Mesenchymal stem cell (in vitro differentiated cells and primary cell): Measurements from ENCODE around the gene OR10H3.

Source experiments
- DNase-seq: peaks from one replicate; pipeline ENCODE4 v3.0.0-alpha.2; 2013
- H2AFZ ChIP-seq: one replicate; pipeline ENCODE4 v1.6.1; 2013; ENCODE audit warnings: low read depth, mild to moderate bottlenecking, control low read depth, inconsistent platforms, low read length, moderate library complexity
- H2AK5ac ChIP-seq: 2 replicates; pipeline ENCODE4 v1.6.1; 2013; ENCODE audit warnings: low read length, moderate library complexity, mild to moderate bottlenecking, inconsistent platforms; ENCODE audit not compliant: severe bottlenecking
- H2BK120ac ChIP-seq: one replicate; pipeline ENCODE4 v1.6.1; 2013; ENCODE audit warnings: low read depth, mild to moderate bottlenecking, inconsistent platforms, low read length, moderate library complexity
- H2BK12ac ChIP-seq, 2 experiments: one replicate each; pipeline ENCODE4 v1.6.1; 2013; ENCODE audit warnings: inconsistent platforms in 2 of 2, low read length in 2 of 2, mild to moderate bottlenecking in 2 of 2, moderate library complexity in 2 of 2, control low read depth in 1 of 2
- H2BK15ac ChIP-seq: one replicate; pipeline ENCODE4 v1.6.1; 2013; ENCODE audit warnings: mild to moderate bottlenecking, low read depth, inconsistent platforms; ENCODE audit not compliant: poor library complexity, severe bottlenecking
- H2BK5ac ChIP-seq: 2 replicates; pipeline ENCODE4 v1.6.1; 2013; ENCODE audit warnings: low read depth, mild to moderate bottlenecking, low read length, control low read depth, inconsistent platforms; ENCODE audit not compliant: poor library complexity, severe bottlenecking
- H3K14ac ChIP-seq, 2 experiments: one replicate each; pipeline ENCODE4 v1.6.1; 2013; ENCODE audit warnings: inconsistent platforms in 2 of 2, low read length in 2 of 2, control low read depth in 1 of 2, mild to moderate bottlenecking in 1 of 2, moderate library complexity in 1 of 2
- H3K18ac ChIP-seq, 2 experiments: one replicate each; pipeline ENCODE4 v1.6.1; 2013; ENCODE audit warnings: inconsistent platforms in 2 of 2, low read length in 2 of 2, control low read depth in 1 of 2, low read depth in 1 of 2, mild to moderate bottlenecking in 1 of 2
- H3K23ac ChIP-seq, 2 experiments: one replicate each; pipeline ENCODE4 v1.6.1; 2013; ENCODE audit warnings: inconsistent platforms in 2 of 2, low read length in 2 of 2, mild to moderate bottlenecking in 2 of 2, moderate library complexity in 2 of 2, control low read depth in 1 of 2
- H3K27ac ChIP-seq: 2 replicates; pipeline ENCODE4 v1.5.1; 2013; ENCODE audit warnings: mild to moderate bottlenecking, moderate library complexity, low read length, control low read depth, inconsistent platforms; ENCODE audit not compliant: poor library complexity, severe bottlenecking
- H3K27me3 ChIP-seq, 2 experiments: 2 replicates each; pipeline versions ENCODE4 v1.6.1 to v1.7.0; 2013; ENCODE audit warnings: low read length in 2 of 2, mild to moderate bottlenecking in 2 of 2, moderate library complexity in 2 of 2, control low read depth in 1 of 2, inconsistent platforms in 1 of 2; ENCODE audit not compliant: control insufficient read depth in 1 of 2, insufficient read depth in 1 of 2
- H3K36me3 ChIP-seq, 2 experiments: 2 replicates each; pipeline versions ENCODE4 v1.6.1 to v1.7.0; 2013; ENCODE audit warnings: low read length in 2 of 2, control low read depth in 1 of 2, inconsistent platforms in 1 of 2, low read depth in 1 of 2, mild to moderate bottlenecking in 1 of 2; ENCODE audit not compliant: insufficient read depth in 2 of 2, control insufficient read depth in 1 of 2
- H3K4ac ChIP-seq, 2 experiments: one replicate each; pipeline ENCODE4 v1.6.1; 2013; ENCODE audit warnings: inconsistent platforms in 2 of 2, low read length in 2 of 2, mild to moderate bottlenecking in 2 of 2, moderate library complexity in 2 of 2, control low read depth in 1 of 2, low read depth in 1 of 2
- H3K4me1 ChIP-seq: 2 replicates; pipeline ENCODE4 v1.6.1; 2013; ENCODE audit warnings: low read depth, low read length, control low read depth; ENCODE audit not compliant: control insufficient read depth, insufficient read depth
- H3K4me2 ChIP-seq: 2 replicates; pipeline ENCODE4 v1.6.1; 2013; ENCODE audit warnings: low read length, mild to moderate bottlenecking, inconsistent platforms; ENCODE audit not compliant: poor library complexity, severe bottlenecking
- H3K4me3 ChIP-seq, 2 experiments: 2 replicates each; pipeline versions ENCODE4 v1.5.1 to v1.7.0; 2013; ENCODE audit warnings: low read length in 2 of 2, mild to moderate bottlenecking in 2 of 2, control low read depth in 1 of 2, low read depth in 1 of 2; ENCODE audit not compliant: insufficient read depth in 1 of 2
- H3K79me1 ChIP-seq: replicated peaks from 2 replicates; pipeline ENCODE4 v1.6.1; 2013; ENCODE audit warnings: mild to moderate bottlenecking, control low read depth, low read length, inconsistent platforms; ENCODE audit not compliant: poor library complexity, severe bottlenecking
- H3K9ac ChIP-seq: 2 replicates; pipeline ENCODE4 v1.7.0; 2013; ENCODE audit warnings: mild to moderate bottlenecking, low read length, moderate library complexity
- H3K9me3 ChIP-seq: 2 replicates; pipeline ENCODE4 v1.7.0; 2013; ENCODE audit warnings: mild to moderate bottlenecking, low read length; ENCODE audit not compliant: control insufficient read depth
- H4K8ac ChIP-seq: one replicate; pipeline ENCODE4 v1.6.1; 2013; ENCODE audit warnings: inconsistent platforms, mild to moderate bottlenecking, low read length, moderate library complexity
- H4K91ac ChIP-seq: one replicate; pipeline ENCODE4 v1.6.1; 2013; ENCODE audit warnings: mild to moderate bottlenecking, low read length, inconsistent platforms
- WGBS: methylation state at CpG from one replicate; pipeline ENCODE4 v1.1.7; 2013; ENCODE audit warnings: mixed read lengths; 5-methylcytosine and 5-hydroxymethylcytosine counted together

The OR10H3 gene

DNA sequence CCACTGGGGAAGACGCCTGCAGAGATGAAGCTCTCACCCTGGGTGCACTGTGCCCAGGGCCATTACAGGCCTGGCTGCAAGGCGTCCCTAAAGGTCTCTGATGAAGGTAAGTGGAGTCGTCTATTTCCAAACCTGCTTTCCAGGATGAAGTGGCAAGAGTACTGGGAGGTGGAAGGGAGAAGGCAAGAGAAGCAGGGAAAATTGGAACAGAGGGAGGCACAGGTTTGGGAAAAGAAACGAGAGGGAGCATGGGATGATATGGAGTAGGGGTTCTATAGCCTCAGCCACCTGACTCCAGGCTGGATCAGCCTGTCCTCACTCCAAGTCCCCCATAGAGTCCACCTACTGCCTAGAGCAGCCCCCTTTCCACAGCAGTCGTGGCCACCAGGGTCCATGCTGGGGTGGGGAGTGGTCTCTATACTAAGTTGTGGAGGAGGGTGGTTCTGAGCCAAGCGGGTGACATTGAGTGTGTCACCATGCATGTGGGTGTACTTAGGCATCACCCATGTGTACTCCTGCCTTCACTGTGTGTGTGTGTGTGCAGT lies 49.9 kb downstream of the OR10H3 start, which contains the start of gene OR10H5:
OR10H5 (plus strand) TSS at position 51 of the 545 bp plus-strand sequence. CDS start 6,388 bp downstream, outside the sequence.
- DNase-seq = no peak
- Histone ChIP-seq H2BK12ac (no peak within 1 kb of the TSS), H2BK120ac (no peak within 1 kb of the TSS), H3K9me3 (no peaks in the 10 kb centered on the region), H3K9ac (no peak within 1 kb of the TSS), H3K4me3 (no peak within 1 kb of the TSS), H3K14ac (no peak within 1 kb of the TSS), H4K8ac (no peak within 1 kb of the TSS), H4K91ac (no peak within 1 kb of the TSS), H3K4me2 (no peak within 1 kb of the TSS), H3K23ac (no peak within 1 kb of the TSS), H3K79me1 (no peaks in the 10 kb centered on the region), H2BK15ac (no peak within 1 kb of the TSS), H3K4me1 (no peaks in the 10 kb centered on the region), H2AFZ (no peak within 1 kb of the TSS), H2BK5ac (no peak within 1 kb of the TSS), H3K4ac (no peak within 1 kb of the TSS), H3K36me3 (no peaks in the 10 kb centered on the region), H3K18ac (no peak within 1 kb of the TSS), H3K27ac (no peak within 1 kb of the TSS), H2AK5ac (no peak within 1 kb of the TSS), H3K27me3 (peaks cover 0 to 7% of the 10 kb centered on the region in 2 experiments)
- 41% methylated on average over 6 of the region's 6 CpGs for WGBS

DNA sequence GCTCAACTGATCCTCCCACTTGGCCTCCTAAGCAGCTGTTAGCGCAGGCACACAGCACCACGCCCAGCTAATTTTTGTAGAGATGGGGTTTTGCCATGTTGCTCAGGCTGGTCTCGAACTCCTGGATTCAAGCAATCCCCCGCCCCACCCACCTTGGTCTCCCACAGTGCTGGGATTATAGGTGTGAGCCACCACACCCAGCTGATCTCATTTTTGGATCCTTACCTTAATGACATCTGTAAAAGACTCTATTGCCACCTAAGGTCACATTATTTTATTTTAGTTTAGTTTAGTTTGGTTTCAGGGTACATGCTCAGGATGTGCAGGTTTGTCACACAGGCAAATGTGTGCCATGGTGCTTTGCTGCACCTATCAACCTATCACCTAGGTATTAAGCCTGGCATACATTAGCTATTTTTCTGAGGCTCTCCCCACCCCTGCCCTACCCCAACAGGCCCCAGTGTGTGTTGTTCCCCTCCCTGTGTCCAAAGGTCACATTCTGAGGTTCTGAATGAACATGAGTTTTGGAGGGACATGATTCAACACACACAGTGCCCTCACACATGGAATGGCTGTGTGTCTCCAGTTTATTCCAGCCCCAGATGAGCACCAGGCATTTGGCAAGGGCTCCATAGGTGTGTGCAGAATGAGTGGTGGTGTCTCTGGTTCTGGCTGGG lies 50.9 kb downstream of the OR10H3 start:
- Histone ChIP-seq H4K91ac (no peak overlapping the region), H2BK120ac (no peak overlapping the region), H3K18ac (no peak overlapping the region), H3K4me1 (no peaks in the 10 kb centered on the region), H2AK5ac (no peak overlapping the region), H3K4me3 (no peak overlapping the region), H2AFZ (no peak overlapping the region), H3K27ac (no peak overlapping the region), H2BK15ac (no peak overlapping the region), H2BK12ac (no peak overlapping the region), H3K4me2 (no peak overlapping the region), H3K27me3 (peaks cover 0 to 7% of the 10 kb centered on the region in 2 experiments), H3K79me1 (no peaks in the 10 kb centered on the region), H3K4ac (no peak overlapping the region), H3K9ac (no peak overlapping the region), H3K9me3 (no peaks in the 10 kb centered on the region), H2BK5ac (no peak overlapping the region), H3K36me3 (no peaks in the 10 kb centered on the region), H3K23ac (no peak overlapping the region), H3K14ac (no peak overlapping the region), H4K8ac (no peak overlapping the region)
- 60% methylated on average over 4 of the region's 4 CpGs for WGBS
- DNase-seq = no peak

DNA sequence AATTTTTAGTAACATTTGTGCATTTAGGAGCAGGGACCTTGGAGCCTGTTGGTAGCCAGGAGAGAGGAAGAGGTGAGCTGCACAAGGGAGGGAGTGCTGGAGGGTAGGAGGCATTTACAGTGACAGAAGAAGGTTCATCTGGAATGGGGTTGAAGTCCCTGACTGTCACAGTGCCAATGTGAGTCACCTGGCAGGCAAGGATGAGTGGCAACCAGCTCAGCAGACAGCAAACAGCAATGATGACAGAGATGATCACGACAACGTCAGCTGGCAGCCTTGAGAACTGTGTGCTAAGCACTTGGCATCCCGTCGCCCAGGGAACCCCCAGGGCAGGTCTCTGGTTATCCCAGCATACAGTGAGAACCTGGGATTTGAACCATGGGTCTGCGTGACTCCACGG lies 52.3 kb downstream of the OR10H3 start:
- H2BK5ac ChIP-seq = no peak overlapping the region
- no peak overlapping the region for H2AFZ ChIP-seq
- H3K27ac ChIP-seq = no peak overlapping the region
- H2BK120ac ChIP-seq = no peak overlapping the region
- H4K91ac ChIP-seq = no peak overlapping the region
- no peak overlapping the region for H3K4ac ChIP-seq
- no peak overlapping the region for H2BK15ac ChIP-seq
- no peak overlapping the region for H2AK5ac ChIP-seq
- DNase-seq = no peak
- H3K4me2 ChIP-seq = no peak overlapping the region
- H2BK12ac ChIP-seq = no peak overlapping the region
- H3K14ac ChIP-seq = no peak overlapping the region
- no peak overlapping the region for H3K23ac ChIP-seq
- no peak overlapping the region for H3K9ac ChIP-seq
- no peaks in the 10 kb centered on the region for H3K79me1 ChIP-seq
- H4K8ac ChIP-seq = no peak overlapping the region
- no peaks in the 10 kb centered on the region for H3K9me3 ChIP-seq
- H3K27me3 ChIP-seq = peaks cover 0 to 7% of the 10 kb centered on the region in 2 experiments
- no peaks in the 10 kb centered on the region for H3K4me1 ChIP-seq
- no peaks in the 10 kb centered on the region for H3K36me3 ChIP-seq
- H3K4me3 ChIP-seq = no peak overlapping the region
- H3K18ac ChIP-seq = no peak overlapping the region
- 54% methylated on average over 6 of the region's 6 CpGs for WGBS
